GM12878 (cell line): ENCODE data around the gene TMEM61. TPM values are rescaled to one million over a fixed set of nuclear protein-coding genes. Genes with fewer than 3 reads are reported as not detected.

Experiments
- ATAC-seq: fragments of 200-7000 bp; cut with Tn5 transposase; 3 replicates; pipeline ENCODE4 v1.9.1; 2020; ENCODE audit warnings: mild to moderate bottlenecking, moderate library complexity
- BruUV-seq: library from RNA; stranded (reverse); fragments of 400-500 nt; replicated peaks from 2 replicates; lab custom pipeline; 2021; lab: Mats Ljungman, UMichigan
- CTCF ChIA-PET: fragments of 300-600 bp; sonication (Branson Sonifier 250); formaldehyde crosslinking; extraction: SDS; loops from one replicate; lab custom pipeline; 2021; ENCODE audit warnings: inconsistent platforms; lab: Yijun Ruan, JAX
- POLR2A ChIA-PET: fragments of 350-600 bp; formaldehyde crosslinking; extraction: SDS; loops from one replicate; lab custom pipeline; 2021; ENCODE audit warnings: inconsistent platforms; lab: Charles Lee
- RAD21 ChIA-PET: fragments of 300-600 bp; sonication (Branson Sonifier 250); formaldehyde crosslinking; loops from one replicate; lab custom pipeline; 2023; ENCODE audit warnings: antibody characterized with exemption; ENCODE audit not compliant: unreplicated experiment; lab: Charles Lee
- SMC1A ChIA-PET: fragments of 300-600 bp; sonication (Branson Sonifier 250); formaldehyde crosslinking; loops from one replicate; lab custom pipeline; 2023; ENCODE audit not compliant: unreplicated experiment, uncharacterized antibody; lab: Charles Lee
- DNase-seq: peaks from one replicate; pipeline ENCODE4 v3.0.0-alpha.2; 2011; ENCODE audit warnings: low read depth, low spot score
- FAIRE-seq: peaks from 3 replicates; lab custom pipeline; 2011; peaks lifted over from hg19 to GRCh38; lab: Jason Lieb, UNC
- H2AFZ ChIP-seq: 2 replicates; pipeline ENCODE4 v1.6.0; 2011; ENCODE audit warnings: low read depth, low read length, control low read depth; ENCODE audit not compliant: control insufficient read depth
- H3K27ac ChIP-seq: 2 replicates; pipeline ENCODE4 v1.5.1; 2011; ENCODE audit warnings: control low read depth; ENCODE audit not compliant: control insufficient read depth, insufficient read depth
- H3K27me3 ChIP-seq, 2 experiments: replicated peaks in 1 of 2; 2 replicates each; pipeline versions ENCODE4 v1.6.0 to v1.6.1; 2011; ENCODE audit warnings: low read length in 1 of 2; ENCODE audit not compliant: control insufficient read depth in 2 of 2, insufficient read depth in 2 of 2
- H3K36me3 ChIP-seq, 2 experiments: 2 replicates each; pipeline ENCODE4 v1.5.1; 2011; ENCODE audit warnings: low read length in 1 of 2; ENCODE audit not compliant: control insufficient read depth in 2 of 2, insufficient read depth in 2 of 2
- H3K4me1 ChIP-seq: 2 replicates; pipeline ENCODE4 v1.6.1; 2011; ENCODE audit warnings: mild to moderate bottlenecking, low read length, moderate library complexity, mixed read lengths; ENCODE audit not compliant: control insufficient read depth, insufficient read depth
- H3K4me2 ChIP-seq: 2 replicates; pipeline ENCODE4 v1.6.0; 2011; ENCODE audit warnings: control low read depth; ENCODE audit not compliant: control insufficient read depth, insufficient read depth
- H3K4me3 ChIP-seq: fragments of 200-600 bp; sonication (generic); 2 replicates; pipeline ENCODE4 v1.5.1; 2016
- H3K79me2 ChIP-seq: 2 replicates; pipeline ENCODE4 v1.6.0; 2011; ENCODE audit warnings: low read length; ENCODE audit not compliant: control insufficient read depth, insufficient read depth
- H3K9ac ChIP-seq: 2 replicates; pipeline ENCODE4 v1.8.0; 2011; ENCODE audit warnings: low read length, control low read depth, mixed read lengths; ENCODE audit not compliant: control insufficient read depth, insufficient read depth
- H3K9me3 ChIP-seq: replicated peaks from 3 replicates; pipeline ENCODE4 v1.5.1; 2011; ENCODE audit warnings: mild to moderate bottlenecking, low read length; ENCODE audit not compliant: control insufficient read depth, insufficient read depth
- H4K20me1 ChIP-seq: 2 replicates; pipeline ENCODE4 v1.6.0; 2011; ENCODE audit not compliant: control insufficient read depth, insufficient read depth
- BRCA1 ChIP-seq: IDR thresholded peaks from 2 replicates; pipeline ENCODE4 v1.6.1; 2011; ENCODE audit warnings: low read depth, low read length, improper control_type of control experiment
- CBX3 ChIP-seq: fragments of 200-600 bp; sonication (generic); IDR thresholded peaks from 2 replicates; pipeline ENCODE4 v1.6.1; 2016; ENCODE audit warnings: low read depth, borderline replicate concordance
- GATAD2B ChIP-seq: fragments of 450-650 bp; conservative IDR thresholded peaks from 2 replicates; pipeline ENCODE4 v1.6.1; 2017; ENCODE audit warnings: low read depth, mild to moderate bottlenecking, moderate library complexity
- PAX5 ChIP-seq: IDR thresholded peaks from 2 replicates; pipeline ENCODE4 v1.6.1; 2011; ENCODE audit warnings: low read depth, low read length, borderline replicate concordance
- POU2F2 ChIP-seq: IDR thresholded peaks from 3 replicates; pipeline ENCODE4 v1.6.1; 2011; ENCODE audit warnings: low read depth, mild to moderate bottlenecking, low read length, borderline replicate concordance
- ZNF274 ChIP-seq: IDR thresholded peaks from one replicate; pipeline ENCODE4 v1.8.0; 2011; ENCODE audit not compliant: insufficient read length, insufficient read depth
- WGBS: methylation state at CpG from one replicate; pipeline ENCODE4 v1.1.6; 2016; ENCODE audit warnings: low lambda C conversion rate; ENCODE audit not compliant: insufficient replicate concordance, insufficient coverage; ENCODE audit errors: missing lambda C conversion rate; 5-methylcytosine and 5-hydroxymethylcytosine counted together
- in situ Hi-C: fragments of 300-500 bp; cut with MboI; formaldehyde crosslinking; loops from 9 replicates; pipeline ENCODE4 v1.14.3; 2018; ENCODE audit warnings: mixed read lengths
- intact Hi-C: fragments of 100-400 bp; cut with micrococcal nuclease; formaldehyde crosslinking; loops from one replicate; pipeline ENCODE4 v1.14.2; 2022; ENCODE audit not compliant: unreplicated experiment
- polyA plus RNA-seq, 11 experiments: library from polyadenylated mRNA; depleted of rRNA in 4 of 11; unstranded in 6 of 11; stranded (reverse) in 5 of 11; fragments of >200 nt; fragmentation: Nextera tagmentation in 4 of 11; fragmentation: Illumina TruSeq in 1 of 11; extraction: Ambion mirVana in 4 of 11; extraction: Trizol in 1 of 11; gene quantifications; 1 replicate in 1 of 11; 2 replicates in 10 of 11; pipeline versions ENCODE4 v1.2.1 to v1.2.3, GENCODE V29; 2011 to 2016; ENCODE audit warnings: inconsistent platforms in 2 of 11, missing spikeins in 2 of 11, low read depth in 1 of 11
- total RNA-seq, 4 experiments: library from RNA; depleted of rRNA in 3 of 4; stranded (reverse); fragments of >200 nt in 3 of 4; fragmentation: Illumina TruSeq in 1 of 4; extraction: Trizol in 1 of 4; gene quantifications; 2 replicates each; pipeline versions ENCODE4 v1.2.1 to v1.2.3, GENCODE V29; 2013 to 2021
- TF ChIP-seq, protein P1 (sequence below): IDR thresholded peaks from 2 replicates; pipeline ENCODE4 v1.6.1; 2011; ENCODE audit warnings: low read depth, mild to moderate bottlenecking, low read length, moderate library complexity, borderline replicate concordance; ENCODE audit errors: extremely low read depth
- TF ChIP-seq, protein P2 (sequence below): IDR thresholded peaks from 2 replicates; pipeline ENCODE4 v1.6.1; 2012; ENCODE audit warnings: low read depth, low read length, improper control_type of control experiment

The TMEM61 gene
- total and polyA plus RNA-seq, 10 of the 15 experiments (the other 5 are each of a cell fraction or from before 2014, with no cell fraction given), result not detected

DNA sequence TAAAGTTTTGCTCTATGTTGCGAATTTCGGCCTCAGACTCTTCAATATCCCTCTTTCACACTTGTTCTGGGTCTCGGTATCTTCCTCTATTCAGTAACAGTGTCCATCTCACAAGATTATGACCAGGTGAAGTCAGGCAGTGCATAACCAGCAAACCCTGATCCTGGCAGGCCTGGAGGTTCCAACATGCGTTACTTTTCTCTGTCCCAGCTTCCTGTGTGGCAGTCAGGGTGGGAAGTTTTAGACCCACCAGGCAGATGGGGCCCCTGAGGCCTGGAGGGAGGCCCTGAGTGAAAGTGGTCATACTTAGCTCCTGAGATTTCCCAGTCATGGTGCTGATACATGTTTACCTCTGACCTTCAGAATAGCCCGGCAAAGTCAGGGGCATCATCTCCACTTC lies 5.1 kb downstream of the TMEM61 start:
- DNase-seq, result no peak
- no peak for TF ChIP-seq BRCA1
- TF ChIP-seq ZNF274, result no peak
- TF ChIP-seq, protein P1, sequence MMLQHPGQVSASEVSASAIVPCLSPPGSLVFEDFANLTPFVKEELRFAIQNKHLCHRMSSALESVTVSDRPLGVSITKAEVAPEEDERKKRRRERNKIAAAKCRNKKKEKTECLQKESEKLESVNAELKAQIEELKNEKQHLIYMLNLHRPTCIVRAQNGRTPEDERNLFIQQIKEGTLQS, result no peak
- TF ChIP-seq GATAD2B, result no peak
- TF ChIP-seq, protein P2, sequence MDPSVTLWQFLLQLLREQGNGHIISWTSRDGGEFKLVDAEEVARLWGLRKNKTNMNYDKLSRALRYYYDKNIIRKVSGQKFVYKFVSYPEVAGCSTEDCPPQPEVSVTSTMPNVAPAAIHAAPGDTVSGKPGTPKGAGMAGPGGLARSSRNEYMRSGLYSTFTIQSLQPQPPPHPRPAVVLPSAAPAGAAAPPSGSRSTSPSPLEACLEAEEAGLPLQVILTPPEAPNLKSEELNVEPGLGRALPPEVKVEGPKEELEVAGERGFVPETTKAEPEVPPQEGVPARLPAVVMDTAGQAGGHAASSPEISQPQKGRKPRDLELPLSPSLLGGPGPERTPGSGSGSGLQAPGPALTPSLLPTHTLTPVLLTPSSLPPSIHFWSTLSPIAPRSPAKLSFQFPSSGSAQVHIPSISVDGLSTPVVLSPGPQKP, result no peak
- no peak for TF ChIP-seq POU2F2
- no peak for TF ChIP-seq PAX5
- TF ChIP-seq CBX3, result no peak
- no peak for FAIRE-seq

More for the DNA sequence above, 5.1 kb downstream of the TMEM61 start:
- CTCF ChIA-PET, result interaction anchor here (19.5 kb wide), 1 partner anchor 37 kb away, joined by 436 read pairs; no protein-coding TSS in a partner anchor
- in situ Hi-C loops (no loop called here), intact Hi-C loops (no loop called here)
- no peak for ATAC-seq
- no peaks in the 10 kb centered on the region for H4K20me1 ChIP-seq
- RAD21 ChIA-PET, result interaction anchor here (1.1 kb wide), 1 partner anchor 41 kb away, joined by 3 read pairs; no protein-coding TSS in a partner anchor
- H3K27ac ChIP-seq, result no peak overlapping the region
- no peaks in the 10 kb centered on the region for H3K9me3 ChIP-seq
- POLR2A ChIA-PET, result no interaction called here
- peaks cover 0 to 2% of the 10 kb centered on the region in 2 experiments; a peak in 3 of 4 replicates for H3K27me3 ChIP-seq
- H3K4me3 ChIP-seq, result no peak overlapping the region
- no peak overlapping the region for H3K9ac ChIP-seq
- H3K4me1 ChIP-seq, result no peaks in the 10 kb centered on the region
- BruUV-seq, result no TSS peak
- 42% methylated on average over 5 of the region's 5 CpGs for WGBS
- H3K79me2 ChIP-seq, result no peaks in the 10 kb centered on the region
- H2AFZ ChIP-seq, result no peak overlapping the region
- H3K4me2 ChIP-seq, result no peak overlapping the region
- no peaks in the 10 kb centered on the region for H3K36me3 ChIP-seq
- SMC1A ChIA-PET, result no interaction called here
